Smooth muscle cell (in vitro differentiated cells): ENCODE results near the gene LRCOL1. TPM values are rescaled to one million over a fixed set of nuclear protein-coding genes. Genes with fewer than 3 reads are reported as not detected.

Source experiments
- DNase-seq: peaks from one replicate; lab custom pipeline; 2025; ENCODE audit not compliant: unreplicated experiment; lab: John Stamatoyannopoulos, UW
- H2AFZ ChIP-seq: fragments of 200-600 bp; sonication (generic); 2 replicates; pipeline ENCODE4 v1.6.0; 2016; ENCODE audit warnings: antibody characterized with exemption, low read depth, mild to moderate bottlenecking
- H3F3A ChIP-seq: fragments of 200-600 bp; sonication (generic); 2 replicates; pipeline ENCODE4 v1.6.0; 2017; ENCODE audit warnings: antibody characterized with exemption, low read depth
- H3K27ac ChIP-seq: fragments of 200-600 bp; sonication (generic); 2 replicates; pipeline ENCODE4 v1.5.1; 2016; ENCODE audit warnings: low read depth, mild to moderate bottlenecking
- H3K27me3 ChIP-seq: fragments of 200-600 bp; sonication (generic); 2 replicates; pipeline ENCODE4 v1.6.1; 2016; ENCODE audit warnings: low read depth, mild to moderate bottlenecking
- H3K36me3 ChIP-seq: fragments of 200-600 bp; sonication (generic); 2 replicates; pipeline ENCODE4 v1.5.1; 2016; ENCODE audit warnings: low read depth
- H3K4me1 ChIP-seq: fragments of 200-600 bp; sonication (generic); 2 replicates; pipeline ENCODE4 v1.5.1; 2016; ENCODE audit warnings: low read depth
- H3K4me2 ChIP-seq: fragments of 200-600 bp; sonication (generic); 2 replicates; pipeline ENCODE4 v1.6.0; 2016; ENCODE audit warnings: mild to moderate bottlenecking
- H3K4me3 ChIP-seq: fragments of 200-600 bp; sonication (generic); 2 replicates; pipeline ENCODE4 v1.5.1; 2016; ENCODE audit warnings: mild to moderate bottlenecking
- H3K79me2 ChIP-seq: fragments of 200-600 bp; sonication (generic); 2 replicates; pipeline ENCODE4 v1.6.0; 2016; ENCODE audit warnings: low read depth, mild to moderate bottlenecking
- H3K9ac ChIP-seq: fragments of 200-600 bp; sonication (generic); 2 replicates; pipeline ENCODE4 v1.6.0; 2016; ENCODE audit warnings: low read depth
- H3K9me3 ChIP-seq: fragments of 200-600 bp; sonication (generic); replicated peaks from 2 replicates; pipeline ENCODE4 v1.5.1; 2016; ENCODE audit warnings: low read depth
- H4K20me1 ChIP-seq: fragments of 200-600 bp; sonication (generic); 2 replicates; pipeline ENCODE4 v1.6.0; 2016; ENCODE audit warnings: low read depth
- WGBS: methylation state at CpG from one replicate; pipeline ENCODE4 v1.1.7; 2016; ENCODE audit warnings: low lambda C conversion rate; 5-methylcytosine and 5-hydroxymethylcytosine counted together
- polyA plus RNA-seq: library from polyadenylated mRNA; unstranded; fragments of >200 nt; fragmentation: Nextera tagmentation; extraction: Ambion mirVana; gene quantifications from 2 replicates; pipeline ENCODE4 v1.2.1, GENCODE V29; 2016
- total RNA-seq: library from RNA; depleted of rRNA; stranded (reverse); fragments of >200 nt; gene quantifications from 2 replicates; pipeline ENCODE4 v1.2.3, GENCODE V29; 2014
- TF ChIP-seq, protein P1 (sequence below): fragments of 200-600 bp; sonication (generic); IDR thresholded peaks from 2 replicates; pipeline ENCODE4 v1.5.1; 2017; ENCODE audit warnings: borderline replicate concordance, mild to moderate bottlenecking, antibody characterized with exemption; ENCODE audit not compliant: insufficient read depth, poor library complexity, severe bottlenecking

The LRCOL1 gene
- total and polyA plus RNA-seq, 2 experiments from 2014 or later, result not detected

GRCh38 chr12:132591107-132591935 lies 19.1 kb downstream of the LRCOL1 start:
- Histone ChIP-seq H4K20me1 (no peaks in the 10 kb centered on the region), H3K9ac (no peak overlapping the region), H3K27me3 (peaks cover 26% of the 10 kb centered on the region)

DNA sequence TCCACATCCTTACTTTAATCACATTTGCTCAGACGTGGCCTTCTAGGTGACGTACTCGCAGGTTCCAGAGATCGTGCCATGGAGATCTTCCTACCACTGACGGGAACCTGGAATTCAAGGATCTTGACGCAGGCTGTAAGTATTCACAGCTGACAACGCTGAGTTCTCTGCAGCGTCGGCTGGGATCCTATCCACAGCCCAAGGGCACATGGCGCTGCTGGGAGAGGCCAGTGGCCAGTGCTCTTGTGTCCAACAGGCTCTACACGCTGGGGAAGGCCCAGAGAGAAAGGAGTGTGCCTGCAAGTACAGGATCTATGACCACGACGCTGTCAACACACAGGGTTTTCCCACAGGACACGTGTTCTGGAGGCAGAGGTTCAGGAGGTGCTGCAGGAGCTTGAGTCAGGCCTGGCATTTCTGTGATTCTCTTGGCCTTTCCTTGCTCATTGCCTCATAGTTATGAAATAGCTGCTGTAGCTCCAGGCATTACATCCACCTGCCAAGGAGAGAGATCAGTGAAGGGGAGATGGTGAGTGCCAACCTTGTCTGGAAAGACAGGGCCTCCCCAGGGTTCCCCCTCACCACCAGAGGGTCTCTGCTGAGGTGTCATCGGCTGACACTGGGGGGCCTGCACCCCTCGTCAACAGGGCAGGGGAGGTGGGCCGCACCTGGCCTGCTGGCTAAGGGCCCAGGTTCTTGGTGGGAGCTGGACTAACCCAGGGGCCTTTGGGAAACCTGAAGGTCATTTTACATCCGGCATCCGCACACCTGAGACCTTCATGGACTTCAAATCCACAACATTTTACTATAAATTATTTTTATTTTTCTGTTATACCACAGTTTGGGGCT lies 21.3 kb downstream of the LRCOL1 start:
- Histone ChIP-seq H3K9me3 (no peaks in the 10 kb centered on the region), H3K27me3 (peaks cover 43% of the 10 kb centered on the region), H3K9ac (no peak overlapping the region), H3K36me3 (no peaks in the 10 kb centered on the region), H3K4me2 (no peak overlapping the region), H4K20me1 (peaks cover 5% of the 10 kb centered on the region), H3F3A (no peaks in the 10 kb centered on the region), H3K4me3 (no peak overlapping the region), H3K79me2 (no peaks in the 10 kb centered on the region), H3K4me1 (peaks cover 3% of the 10 kb centered on the region), H2AFZ (no peak overlapping the region), H3K27ac (no peak overlapping the region)
- TF ChIP-seq, protein P1, sequence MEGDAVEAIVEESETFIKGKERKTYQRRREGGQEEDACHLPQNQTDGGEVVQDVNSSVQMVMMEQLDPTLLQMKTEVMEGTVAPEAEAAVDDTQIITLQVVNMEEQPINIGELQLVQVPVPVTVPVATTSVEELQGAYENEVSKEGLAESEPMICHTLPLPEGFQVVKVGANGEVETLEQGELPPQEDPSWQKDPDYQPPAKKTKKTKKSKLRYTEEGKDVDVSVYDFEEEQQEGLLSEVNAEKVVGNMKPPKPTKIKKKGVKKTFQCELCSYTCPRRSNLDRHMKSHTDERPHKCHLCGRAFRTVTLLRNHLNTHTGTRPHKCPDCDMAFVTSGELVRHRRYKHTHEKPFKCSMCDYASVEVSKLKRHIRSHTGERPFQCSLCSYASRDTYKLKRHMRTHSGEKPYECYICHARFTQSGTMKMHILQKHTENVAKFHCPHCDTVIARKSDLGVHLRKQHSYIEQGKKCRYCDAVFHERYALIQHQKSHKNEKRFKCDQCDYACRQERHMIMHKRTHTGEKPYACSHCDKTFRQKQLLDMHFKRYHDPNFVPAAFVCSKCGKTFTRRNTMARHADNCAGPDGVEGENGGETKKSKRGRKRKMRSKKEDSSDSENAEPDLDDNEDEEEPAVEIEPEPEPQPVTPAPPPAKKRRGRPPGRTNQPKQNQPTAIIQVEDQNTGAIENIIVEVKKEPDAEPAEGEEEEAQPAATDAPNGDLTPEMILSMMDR, result no peak
- WGBS, result 85% methylated on average over 19 of the region's 19 CpGs
- no peak for DNase-seq

More at GRCh38 chr12:132591107-132591935, 19.1 kb downstream of the LRCOL1 start:
- TF ChIP-seq, protein P1, result no peak
- Histone ChIP-seq H3F3A (no peaks in the 10 kb centered on the region), H3K27ac (no peak overlapping the region), H3K36me3 (no peaks in the 10 kb centered on the region), H3K79me2 (no peaks in the 10 kb centered on the region), H3K4me1 (no peaks in the 10 kb centered on the region), H3K4me2 (no peak overlapping the region), H2AFZ (no peak overlapping the region), H3K4me3 (no peak overlapping the region), H3K9me3 (no peaks in the 10 kb centered on the region)
- 94% methylated on average over 45 of the region's 45 CpGs for WGBS
- DNase-seq, result no peak

DNA sequence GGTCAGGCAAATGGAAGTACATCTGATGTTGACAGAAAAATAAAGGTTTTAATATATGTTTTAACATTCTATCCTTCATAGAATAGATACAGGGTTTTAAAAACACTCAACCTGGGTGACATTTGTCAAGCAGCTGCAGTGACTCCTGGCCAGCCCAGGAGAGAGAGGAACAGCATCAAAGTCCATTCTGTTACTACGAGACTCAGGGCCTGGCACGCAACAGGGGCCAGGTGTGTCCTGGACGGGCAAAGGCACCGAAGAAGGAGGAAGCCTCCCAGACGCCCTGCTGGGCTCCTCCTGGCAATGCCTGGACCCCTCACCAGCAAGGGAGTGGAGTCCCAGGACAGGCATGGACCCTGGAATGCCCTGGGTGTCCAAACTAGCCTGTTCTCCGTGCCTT lies 22.1 kb downstream of the LRCOL1 start:
- H3K9ac ChIP-seq, result no peak overlapping the region
- TF ChIP-seq, protein P1, result no peak
- H3F3A ChIP-seq, result no peaks in the 10 kb centered on the region
- WGBS, result 74% methylated on average over 6 of the region's 6 CpGs
- no peak overlapping the region for H3K27ac ChIP-seq
- peaks cover 8% of the 10 kb centered on the region for H3K4me1 ChIP-seq
- no peak for DNase-seq
- no peak overlapping the region for H3K4me3 ChIP-seq
- H4K20me1 ChIP-seq, result peaks cover 11% of the 10 kb centered on the region
- no peaks in the 10 kb centered on the region for H3K36me3 ChIP-seq
- peaks cover 49% of the 10 kb centered on the region for H3K27me3 ChIP-seq
- H3K4me2 ChIP-seq, result no peak overlapping the region
- no peak overlapping the region for H2AFZ ChIP-seq
- no peaks in the 10 kb centered on the region for H3K9me3 ChIP-seq
- H3K79me2 ChIP-seq, result no peaks in the 10 kb centered on the region
